Lower leg skin (tissue), 4 donors: ENCODE results near the gene CCDC33. TPM values are rescaled to one million over a fixed set of nuclear protein-coding genes. Genes with fewer than 3 reads are reported as not detected.

Experiments
- DNase-seq, 2 donors: peaks; one replicate each; pipeline ENCODE4 v3.0.0-alpha.2; 2019; ENCODE audit warnings: low spot score in 2 of 2
- H3K4me3 ChIP-seq: fragments of 200-600 bp; sonication (generic); 2 replicates; pipeline ENCODE4 v1.5.1; 2017; ENCODE audit warnings: mild to moderate bottlenecking, low read depth; ENCODE audit not compliant: poor library complexity, severe bottlenecking
- POLR2A ChIP-seq, 2 donors: fragments of 450-650 bp; IDR thresholded peaks; one replicate each; pipeline ENCODE4 v1.6.1; 2016 to 2017; ENCODE audit warnings: antibody characterized with exemption in 2 of 2, mild to moderate bottlenecking in 1 of 2, moderate library complexity in 1 of 2
- WGBS, 2 donors: methylation state at CpG; one replicate each; pipeline ENCODE4 v1.1.5; 2018; 5-methylcytosine and 5-hydroxymethylcytosine counted together
- intact Hi-C: fragments of 100-400 bp; cut with DNase I; formaldehyde crosslinking; loops from one replicate; pipeline ENCODE4 v1.15.0; 2023; ENCODE audit warnings: low total_unique reads
- total RNA-seq, 4 donors: library from RNA; depleted of rRNA; stranded (reverse); fragments of >200 nt; gene quantifications; one replicate each; pipeline ENCODE4 v1.1.0, GENCODE V29; 2016
- TF ChIP-seq, protein P1 (sequence below), 3 donors: fragments of 450-650 bp; IDR thresholded peaks; one replicate each; pipeline ENCODE4 v1.5.1; 2016; ENCODE audit warnings: antibody characterized with exemption in 3 of 3, mild to moderate bottlenecking in 3 of 3, moderate library complexity in 2 of 3

Gene CCDC33
- total RNA-seq, 4 donors from 2014 or later: not detected

DNA sequence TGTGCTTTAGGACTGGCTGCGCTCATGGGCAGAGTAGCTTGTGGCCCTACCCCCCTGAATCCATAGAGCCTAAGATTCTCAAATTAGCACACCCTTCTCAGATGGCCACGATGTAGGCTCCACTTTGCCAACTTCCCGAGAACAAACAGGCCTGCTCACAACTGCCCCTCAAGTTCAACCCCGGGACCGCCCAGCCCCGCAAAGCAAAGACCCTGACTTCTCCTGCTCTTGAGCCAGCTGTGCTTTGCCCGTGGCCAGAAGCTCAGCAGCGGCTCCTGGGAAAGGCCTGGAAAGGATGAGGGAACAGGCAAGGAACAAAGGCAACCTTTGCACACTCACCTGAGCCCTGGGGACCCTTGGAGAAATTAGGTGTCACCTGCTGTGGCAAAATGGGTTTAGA lies 99.3 kb downstream of the CCDC33 start:
- intact Hi-C loops: no loop called here
- no peak for DNase-seq
- H3K4me3 ChIP-seq: no peak overlapping the region
- no peak for TF ChIP-seq POLR2A (IDR thresholded peaks at IDR 0.05)
- TF ChIP-seq, protein P1, sequence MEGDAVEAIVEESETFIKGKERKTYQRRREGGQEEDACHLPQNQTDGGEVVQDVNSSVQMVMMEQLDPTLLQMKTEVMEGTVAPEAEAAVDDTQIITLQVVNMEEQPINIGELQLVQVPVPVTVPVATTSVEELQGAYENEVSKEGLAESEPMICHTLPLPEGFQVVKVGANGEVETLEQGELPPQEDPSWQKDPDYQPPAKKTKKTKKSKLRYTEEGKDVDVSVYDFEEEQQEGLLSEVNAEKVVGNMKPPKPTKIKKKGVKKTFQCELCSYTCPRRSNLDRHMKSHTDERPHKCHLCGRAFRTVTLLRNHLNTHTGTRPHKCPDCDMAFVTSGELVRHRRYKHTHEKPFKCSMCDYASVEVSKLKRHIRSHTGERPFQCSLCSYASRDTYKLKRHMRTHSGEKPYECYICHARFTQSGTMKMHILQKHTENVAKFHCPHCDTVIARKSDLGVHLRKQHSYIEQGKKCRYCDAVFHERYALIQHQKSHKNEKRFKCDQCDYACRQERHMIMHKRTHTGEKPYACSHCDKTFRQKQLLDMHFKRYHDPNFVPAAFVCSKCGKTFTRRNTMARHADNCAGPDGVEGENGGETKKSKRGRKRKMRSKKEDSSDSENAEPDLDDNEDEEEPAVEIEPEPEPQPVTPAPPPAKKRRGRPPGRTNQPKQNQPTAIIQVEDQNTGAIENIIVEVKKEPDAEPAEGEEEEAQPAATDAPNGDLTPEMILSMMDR (IDR thresholded peaks at IDR 0.05): no peak
- WGBS, 2 donors: 87 to 97% methylated on average over 8 of the region's 8 CpGs

DNA sequence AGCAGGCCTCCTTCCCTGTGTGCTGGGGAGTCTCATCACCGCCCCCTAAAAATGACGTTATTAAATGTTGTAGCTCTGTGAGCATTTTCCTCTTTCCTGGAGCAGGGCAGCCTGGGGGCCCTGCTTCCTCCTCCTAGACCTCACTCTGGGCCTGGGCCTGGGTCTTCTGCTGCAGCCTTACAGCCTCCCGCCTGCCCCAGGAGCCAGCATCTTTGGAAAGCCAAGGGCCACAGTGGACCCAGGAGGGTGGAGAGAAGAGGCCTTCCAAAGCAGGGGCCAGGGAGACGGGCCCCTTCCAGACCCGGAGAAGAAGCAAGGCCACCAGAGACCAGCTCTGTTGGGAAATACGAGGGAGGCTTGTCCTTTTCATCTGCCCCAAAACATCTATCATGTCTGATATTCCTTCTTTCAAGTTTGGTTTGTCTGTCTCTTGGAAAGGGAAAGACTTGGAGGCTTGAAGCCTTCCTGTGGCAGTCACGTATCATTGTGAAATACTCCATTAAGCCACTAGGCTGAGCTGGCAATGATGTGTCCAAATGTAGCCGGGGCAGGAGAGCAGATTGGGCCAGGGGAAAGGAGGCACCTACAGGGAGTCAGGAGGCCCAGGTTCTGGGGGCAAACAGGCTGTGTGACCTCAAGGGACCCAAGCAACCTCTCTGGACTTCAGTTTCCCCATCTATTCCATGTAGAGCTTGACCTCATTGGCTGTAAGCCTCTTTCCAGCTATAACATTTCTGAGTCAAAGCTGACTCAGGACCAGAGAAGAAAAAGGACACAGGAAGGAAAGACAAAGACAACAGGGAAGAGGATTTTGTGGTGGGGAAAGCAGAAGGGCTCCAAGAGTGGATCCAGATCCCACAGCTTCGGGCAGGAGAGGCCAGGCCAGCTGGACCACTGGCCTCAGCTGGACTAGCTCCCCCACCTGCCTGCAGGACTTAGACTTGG lies 100.2 kb downstream of the CCDC33 start:
- intact Hi-C loops: no loop called here
- 83 to 88% methylated on average over 9 of the region's 9 CpGs for WGBS, 2 donors
- H3K4me3 ChIP-seq: no peak overlapping the region
- no peak for DNase-seq
- TF ChIP-seq, protein P1 (IDR thresholded peaks at IDR 0.05): no peak
- TF ChIP-seq POLR2A (IDR thresholded peaks at IDR 0.05): no peak

DNA sequence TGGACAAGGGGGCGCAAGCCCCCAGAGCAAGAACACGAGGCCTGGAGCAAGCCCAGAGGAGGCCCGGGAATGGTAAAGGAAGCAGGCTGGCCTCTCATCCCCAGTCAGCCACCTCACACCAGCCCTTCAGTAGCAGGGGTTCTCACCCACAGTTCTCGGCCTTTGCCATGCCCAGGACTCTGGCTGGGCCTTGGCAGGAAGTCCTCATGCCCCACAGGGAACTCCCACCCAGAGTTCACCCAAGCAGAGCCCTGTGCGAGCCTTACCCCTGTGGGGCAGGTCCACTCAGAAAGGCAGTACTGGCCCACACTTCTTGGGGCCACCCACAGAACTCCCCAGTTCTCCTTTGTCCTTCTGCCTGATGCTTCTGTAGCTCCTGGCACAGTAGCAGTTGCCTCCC lies 101.0 kb downstream of the CCDC33 start:
- intact Hi-C loops: no loop called here
- no peak for DNase-seq
- WGBS, 2 donors: 86 to 88% methylated on average over 5 of the region's 5 CpGs

DNA sequence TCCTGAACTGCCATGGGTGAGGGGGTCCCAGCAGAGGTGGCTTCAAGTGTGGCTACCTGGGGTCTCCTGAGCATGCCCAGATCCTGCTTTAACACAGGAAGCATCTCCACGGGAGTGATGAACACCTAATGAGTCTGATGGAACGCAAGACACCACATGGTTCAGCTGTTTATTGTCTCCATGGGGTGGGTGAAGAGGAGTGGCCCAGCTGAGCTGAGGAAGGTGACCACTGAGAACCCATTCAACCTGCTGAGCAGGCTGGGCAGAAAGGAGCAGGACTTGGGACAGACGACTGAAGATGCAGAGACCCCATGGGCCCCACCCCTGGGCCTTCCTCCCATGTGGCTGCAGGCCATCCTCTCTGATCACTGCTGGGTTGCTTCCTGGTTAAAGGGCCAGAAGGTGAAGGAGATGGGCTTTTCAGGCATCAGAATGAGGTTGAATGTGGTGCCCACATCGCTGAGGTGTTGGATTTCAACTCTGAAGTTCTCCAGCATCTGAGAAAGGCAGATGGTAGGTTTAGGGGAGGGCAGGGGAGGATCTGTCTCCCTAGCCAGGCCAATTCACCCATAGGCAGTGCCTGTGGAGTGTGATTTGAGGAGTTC lies 101.6 kb downstream of the CCDC33 start:
- DNase-seq: no peak
- 80 to 85% methylated on average over 4 of the region's 4 CpGs for WGBS, 2 donors

More for the DNA sequence above, 101.0 kb downstream of the CCDC33 start:
- TF ChIP-seq, protein P1 (IDR thresholded peaks at IDR 0.05): no peak
- no peak for TF ChIP-seq POLR2A (IDR thresholded peaks at IDR 0.05)
- no peak overlapping the region for H3K4me3 ChIP-seq

DNA sequence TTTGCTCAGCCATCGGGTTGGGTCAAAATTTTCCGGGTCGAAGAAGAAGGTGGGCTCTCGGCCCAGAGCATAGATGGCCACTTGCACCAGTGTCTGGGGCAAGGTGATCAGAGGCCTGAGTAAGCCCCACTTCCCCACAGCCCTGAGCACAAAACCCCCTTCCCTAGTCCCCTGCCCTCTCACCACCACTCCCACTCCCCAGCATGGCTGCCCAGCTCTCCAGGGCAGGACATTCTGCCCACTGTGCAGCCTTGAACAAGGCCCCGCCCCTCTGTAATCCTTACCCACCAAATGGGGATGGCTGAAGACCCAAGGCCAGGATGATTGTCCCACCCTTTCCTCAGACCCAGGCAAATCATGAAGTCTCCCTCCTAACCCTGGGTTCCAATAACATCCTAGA lies 102.5 kb downstream of the CCDC33 start:
- intact Hi-C loops: no loop called here
- 91 to 100% methylated on average over 5 of the region's 5 CpGs for WGBS, 2 donors
- DNase-seq: no peak
- H3K4me3 ChIP-seq: no peak overlapping the region
- TF ChIP-seq, protein P1 (IDR thresholded peaks at IDR 0.05): no peak
- TF ChIP-seq POLR2A (IDR thresholded peaks at IDR 0.05): no peak

More for the DNA sequence above, 101.6 kb downstream of the CCDC33 start:
- H3K4me3 ChIP-seq: no peak overlapping the region
- TF ChIP-seq, protein P1 (IDR thresholded peaks at IDR 0.05): no peak
- no peak for TF ChIP-seq POLR2A (IDR thresholded peaks at IDR 0.05)
- intact Hi-C loops: no loop called here
